GM21723 (cell line): ENCODE measurements around the gene PHLDA2.
"Not testable (repeated sequence)": the region's sequence is repeated elsewhere in the genome, so short reads cannot be mapped to it uniquely, and the experiment has no call there.

ENCODE experiments used
- ATAC-seq: cut with Tn5 transposase; IDR thresholded peaks from one replicate; pipeline ENCODE4 v1.9.1; 2021; ENCODE audit warnings: mild to moderate bottlenecking, moderate library complexity; ENCODE audit not compliant: unreplicated experiment

Gene PHLDA2

GRCh38 chr11:2945757-2946287, 16.6 kb upstream of the PHLDA2 start:
- no peak for ATAC-seq

GRCh38 chr11:2945031-2945756, 16.0 kb upstream of the PHLDA2 start:
- ATAC-seq = no peak

- no peak for ATAC-seq
Observed at GRCh38 chr11:2944530-2944929, 15.3 kb upstream of the PHLDA2 start.

GRCh38 chr11:2943711-2944118, 14.5 kb upstream of the PHLDA2 start:
- ATAC-seq = no peak

GRCh38 chr11:2942872-2943710, 13.9 kb upstream of the PHLDA2 start:
- ATAC-seq = no peak

- no peak for ATAC-seq
Observed at GRCh38 chr11:2942447-2942846, 13.2 kb upstream of the PHLDA2 start.

GRCh38 chr11:2940921-2941821, 12.0 kb upstream of the PHLDA2 start:
- ATAC-seq = no peak

- no peak for ATAC-seq
Observed at GRCh38 chr11:2940147-2940920, 11.1 kb upstream of the PHLDA2 start.

GRCh38 chr11:2938458-2939418, 9.5 kb upstream of the PHLDA2 start:
- ATAC-seq = not testable (repeated sequence)

- ATAC-seq = not testable (repeated sequence)
Observed at GRCh38 chr11:2937641-2938457, 8.6 kb upstream of the PHLDA2 start.

GRCh38 chr11:2934611-2935239, 5.5 kb upstream of the PHLDA2 start:
- no peak for ATAC-seq

- no peak for ATAC-seq
Observed at GRCh38 chr11:2934021-2934550, 4.9 kb upstream of the PHLDA2 start.

- ATAC-seq = no peak
Observed at GRCh38 chr11:2933375-2934020, 4.3 kb upstream of the PHLDA2 start.

- no peak for ATAC-seq
Observed at GRCh38 chr11:2932850-2933251, 3.6 kb upstream of the PHLDA2 start.

GRCh38 chr11:2931771-2932738, 2.8 kb upstream of the PHLDA2 start:
- ATAC-seq = no peak

GRCh38 chr11:2931420-2931746, 2.2 kb upstream of the PHLDA2 start:
- no peak for ATAC-seq
